Measurements from ENCODE around the gene SYNDIG1. TPM values are rescaled to one million over a fixed set of nuclear protein-coding genes. Genes with fewer than 3 reads are reported as not detected.

SYNDIG1 gene
- total RNA-seq, 1 experiment from 2014 or later, result not detected

GRCh38 chr20:24531631-24532419 is 62.4 kb downstream of the SYNDIG1 start:
- CTCF ChIA-PET, result no interaction called here
- no peak for ATAC-seq
- H3K27me3 ChIP-seq (ENCODE audit: control insufficient read depth, insufficient read depth, low read length), result peaks cover 4% of the 10 kb centered on the region

GRCh38 chr20:24533449-24533848 is 64.0 kb downstream of the SYNDIG1 start:
- ATAC-seq, result no peak
- CTCF ChIA-PET, result no interaction called here
- H3K4me3 ChIP-seq (ENCODE audit: low read depth in 2 of 2, low read length in 2 of 2), result no peak overlapping the region
- in situ Hi-C loops (cut with HindIII; ENCODE audit: low pct_unique_long_range_greater_than_20kb, low sequenced_read_pairs), result no loop called here
- no peak overlapping the region for H3K27ac ChIP-seq (ENCODE audit: low read length)
- POLR2A ChIA-PET, result no interaction called here
- no peak for TF ChIP-seq SIN3A (IDR thresholded peaks at IDR 0.05; ENCODE audit: borderline replicate concordance, insufficient read depth, low read depth, low read length)
- no peak for TF ChIP-seq CTCF (IDR thresholded peaks at IDR 0.05)
- no peak for TF ChIP-seq POLR2AphosphoS5 (IDR thresholded peaks at IDR 0.05; ENCODE audit: low read depth, low read length)
- TF ChIP-seq TCF7L2 (IDR thresholded peaks at IDR 0.05; ENCODE audit: low read depth, low read length), result no peak
- no peak for TF ChIP-seq REST (IDR thresholded peaks at IDR 0.05; ENCODE audit: insufficient read depth in 1 of 2, low read depth in 2 of 2, low read length in 1 of 2)
- H3K27me3 ChIP-seq (ENCODE audit: control insufficient read depth, insufficient read depth, low read length), result peaks cover 2% of the 10 kb centered on the region; the same call in 1 of the 2 replicates
- intact Hi-C loops (cut with micrococcal nuclease; ENCODE audit: unreplicated experiment), result no loop called here
- H3K36me3 ChIP-seq (ENCODE audit: control insufficient read depth, insufficient read depth, low read length), result no peaks in the 10 kb centered on the region
- no peaks in the 10 kb centered on the region for H3K4me1 ChIP-seq (ENCODE audit: control insufficient read depth, insufficient read depth, low read length)
- BruUV-seq (replicated peaks), result no TSS peak
- H3K9me3 ChIP-seq (ENCODE audit: control insufficient read depth, insufficient read depth, low read depth, low read length), result no peaks in the 10 kb centered on the region
- DNase-seq (ENCODE audit: low read depth, low spot score), result no peak

More at GRCh38 chr20:24531631-24532419, 62.4 kb downstream of the SYNDIG1 start:
- intact Hi-C loops (cut with micrococcal nuclease; ENCODE audit: unreplicated experiment), result no loop called here
- no peak overlapping the region for H3K4me3 ChIP-seq (ENCODE audit: low read depth in 2 of 2, low read length in 2 of 2)
- no peak for DNase-seq (ENCODE audit: low read depth, low spot score)
- H3K4me1 ChIP-seq (ENCODE audit: control insufficient read depth, insufficient read depth, low read length), result no peaks in the 10 kb centered on the region
- no peaks in the 10 kb centered on the region for H3K9me3 ChIP-seq (ENCODE audit: control insufficient read depth, insufficient read depth, low read depth, low read length)
- in situ Hi-C loops (cut with HindIII; ENCODE audit: low pct_unique_long_range_greater_than_20kb, low sequenced_read_pairs), result no loop called here
- H3K27ac ChIP-seq (ENCODE audit: low read length), result no peak overlapping the region
- no peaks in the 10 kb centered on the region for H3K36me3 ChIP-seq (ENCODE audit: control insufficient read depth, insufficient read depth, low read length)
- no TSS peak for BruUV-seq (replicated peaks)
- TF ChIP-seq POLR2AphosphoS5 (IDR thresholded peaks at IDR 0.05; ENCODE audit: low read depth, low read length), result no peak
- TF ChIP-seq SIN3A (IDR thresholded peaks at IDR 0.05; ENCODE audit: borderline replicate concordance, insufficient read depth, low read depth, low read length), result no peak
- TF ChIP-seq CTCF (IDR thresholded peaks at IDR 0.05), result no peak
- no peak for TF ChIP-seq TCF7L2 (IDR thresholded peaks at IDR 0.05; ENCODE audit: low read depth, low read length)
- no peak for TF ChIP-seq REST (IDR thresholded peaks at IDR 0.05; ENCODE audit: insufficient read depth in 1 of 2, low read depth in 2 of 2, low read length in 1 of 2)
- POLR2A ChIA-PET, result no interaction called here

Measured in Panc1 (cell line).